Activated CD4-positive, CD25-positive, alpha-beta regulatory T cell treated with anti-CD3 and anti-CD28 coated beads, Interleukin-2, amount 50 U/mL, for 24 hours (primary cell): Measurements from ENCODE around the gene TBC1D14.
"Not testable (repeated sequence)": the region's sequence is repeated elsewhere in the genome, so short reads cannot be mapped to it uniquely, and the experiment has no call there.

Source experiments
- ATAC-seq, 2 donors: fragments of 150-1000 bp; cut with Tn5 transposase; one replicate each; pipeline ENCODE4 v1.10.0; 2021; ENCODE audit warnings: mild to moderate bottlenecking in 1 of 2, moderate library complexity in 1 of 2

Gene TBC1D14

GRCh38 chr4:6910960-6911874 is 1.6 kb downstream of the TBC1D14 start:
- ATAC-seq = no peak

- not testable (repeated sequence) for ATAC-seq
These were observed 2.3 kb downstream of the TBC1D14 start for GRCh38 chr4:6911917-6912316.

GRCh38 chr4:6912441-6912840 is 2.8 kb downstream of the TBC1D14 start:
- no peak for ATAC-seq

- ATAC-seq = no peak
These were observed 3.8 kb downstream of the TBC1D14 start for GRCh38 chr4:6913350-6913905.

GRCh38 chr4:6914448-6914847 is 4.8 kb downstream of the TBC1D14 start:
- ATAC-seq = no peak

GRCh38 chr4:6915041-6916005 is 5.7 kb downstream of the TBC1D14 start:
- ATAC-seq = no peak

GRCh38 chr4:6916069-6916586 is 6.5 kb downstream of the TBC1D14 start:
- no peak for ATAC-seq

GRCh38 chr4:6916587-6917460 is 7.2 kb downstream of the TBC1D14 start:
- ATAC-seq = peak; percentile 82 to 85

- ATAC-seq = peak; percentile 29 to 48
These were observed 8.0 kb downstream of the TBC1D14 start for GRCh38 chr4:6917461-6918271.

GRCh38 chr4:6918338-6918737 is 8.7 kb downstream of the TBC1D14 start:
- no peak for ATAC-seq

GRCh38 chr4:6920171-6920570 is 10.5 kb downstream of the TBC1D14 start:
- no peak for ATAC-seq

GRCh38 chr4:6923507-6923906 is 13.9 kb downstream of the TBC1D14 start:
- no peak for ATAC-seq

- ATAC-seq = no peak
These were observed 14.7 kb downstream of the TBC1D14 start for GRCh38 chr4:6924361-6924779.

GRCh38 chr4:6925357-6925836 is 15.8 kb downstream of the TBC1D14 start:
- peak; percentile 9 to 40 for ATAC-seq

- peak in 1 of 2 donors; percentile 18 for ATAC-seq
These were observed 16.5 kb downstream of the TBC1D14 start for GRCh38 chr4:6926081-6926480.

- peak; percentile 82 to 87 for ATAC-seq
These were observed 17.3 kb downstream of the TBC1D14 start for GRCh38 chr4:6926681-6927478.

- no peak for ATAC-seq
These were observed 18.5 kb downstream of the TBC1D14 start for GRCh38 chr4:6928081-6928480.

- no peak for ATAC-seq
These were observed 19.7 kb downstream of the TBC1D14 start for GRCh38 chr4:6929339-6929811.

GRCh38 chr4:6929812-6930464 is 20.3 kb downstream of the TBC1D14 start:
- no peak for ATAC-seq
